HG03442 (cell line): Measurements from ENCODE around the gene XRCC5.
"Not testable (repeated sequence)": the region's sequence is repeated elsewhere in the genome, so short reads cannot be mapped to it uniquely, and the experiment has no call there.

Source experiments
- ATAC-seq: cut with Tn5 transposase; IDR thresholded peaks from one replicate; pipeline ENCODE4 v1.9.1; 2021; ENCODE audit warnings: mild to moderate bottlenecking, moderate library complexity; ENCODE audit not compliant: unreplicated experiment

The XRCC5 gene

GRCh38 chr2:216108967-216109921 lies at the start of gene XRCC5:
Gene XRCC5, plus strand, starts transcription at chr2:216109348. Its CDS starts 89 bp downstream, at chr2:216109437.
- ATAC-seq: peak; percentile 44

- no peak for ATAC-seq
Measured at GRCh38 chr2:216064014-216064630, 45.0 kb upstream of the XRCC5 start.

DNA sequence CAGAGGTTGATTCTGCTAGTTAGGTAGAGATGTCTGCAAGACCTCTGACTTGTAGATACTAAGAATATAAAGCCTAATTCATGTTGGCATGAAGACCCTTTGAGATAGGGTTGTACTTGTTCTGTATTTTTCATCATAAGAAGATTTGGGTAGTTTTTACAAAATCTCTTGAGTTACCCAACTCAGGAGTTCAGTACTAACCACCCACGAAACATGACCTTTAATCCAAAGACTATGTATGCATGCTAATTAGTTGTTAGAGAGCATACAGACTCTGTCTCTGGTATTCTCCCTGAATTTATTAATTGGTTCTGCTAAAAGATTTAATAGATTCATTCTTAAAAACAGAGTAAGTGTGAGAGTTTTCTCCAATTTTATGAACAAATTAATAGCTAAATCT lies 44.5 kb upstream of the XRCC5 start:
- no peak for ATAC-seq

DNA sequence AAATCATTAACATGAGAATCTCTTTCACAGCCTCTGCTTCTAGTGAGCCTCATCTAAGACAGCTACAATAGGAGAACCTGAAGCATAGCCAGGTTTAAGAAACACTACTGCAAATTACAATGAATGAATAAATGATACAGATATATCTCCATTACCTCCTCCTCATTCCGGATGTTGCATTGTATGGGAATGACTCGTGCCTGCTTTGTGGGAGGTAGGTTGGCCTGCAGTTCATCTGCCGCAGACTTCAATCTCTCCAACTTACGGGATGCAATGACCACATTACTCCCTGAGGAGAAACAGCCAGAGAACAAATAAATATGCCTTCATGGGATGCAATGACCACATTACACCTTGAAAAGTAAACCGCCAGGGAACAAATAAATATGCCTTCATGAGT lies 42.9 kb upstream of the XRCC5 start:
- no peak for ATAC-seq

- ATAC-seq: no peak
Measured at GRCh38 chr2:216069028-216069427, 40.1 kb upstream of the XRCC5 start.

GRCh38 chr2:216070195-216070594 lies 39.0 kb upstream of the XRCC5 start:
- no peak for ATAC-seq

DNA sequence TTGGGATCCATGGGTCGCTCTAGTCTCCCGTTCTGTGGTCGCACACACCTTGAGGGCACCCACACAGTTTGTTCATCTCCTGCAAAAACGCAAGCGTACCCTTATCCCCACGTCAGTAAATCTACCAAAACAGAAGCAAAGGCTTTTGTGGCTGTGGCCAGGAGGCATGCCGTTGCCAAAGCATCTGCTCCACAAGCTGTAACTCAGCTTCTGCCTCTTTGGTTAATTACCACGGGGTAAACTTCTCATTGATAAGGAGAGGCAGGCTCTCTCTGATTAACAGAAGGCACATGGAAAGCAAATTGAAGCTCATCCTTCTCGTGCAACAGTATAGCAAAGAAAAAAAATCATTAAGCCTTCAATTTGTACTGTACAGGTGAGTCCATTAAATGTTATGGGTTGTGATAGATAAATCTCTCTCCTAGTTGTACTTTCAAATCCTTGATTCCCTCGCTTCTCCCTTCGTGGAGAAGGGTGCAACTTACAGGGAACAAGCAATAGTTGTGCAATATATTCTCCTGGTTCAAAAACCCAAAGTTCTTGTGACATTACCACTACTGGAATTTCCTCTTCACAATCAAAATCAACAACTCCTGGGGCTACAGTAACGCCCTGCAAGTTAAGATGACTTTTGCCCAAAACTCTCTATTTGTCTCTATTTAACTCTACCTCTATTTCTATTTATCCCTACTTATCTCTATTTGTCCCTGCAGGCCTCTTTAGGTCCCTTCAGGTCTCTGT lies 37.9 kb upstream of the XRCC5 start:
- no peak for ATAC-seq

DNA sequence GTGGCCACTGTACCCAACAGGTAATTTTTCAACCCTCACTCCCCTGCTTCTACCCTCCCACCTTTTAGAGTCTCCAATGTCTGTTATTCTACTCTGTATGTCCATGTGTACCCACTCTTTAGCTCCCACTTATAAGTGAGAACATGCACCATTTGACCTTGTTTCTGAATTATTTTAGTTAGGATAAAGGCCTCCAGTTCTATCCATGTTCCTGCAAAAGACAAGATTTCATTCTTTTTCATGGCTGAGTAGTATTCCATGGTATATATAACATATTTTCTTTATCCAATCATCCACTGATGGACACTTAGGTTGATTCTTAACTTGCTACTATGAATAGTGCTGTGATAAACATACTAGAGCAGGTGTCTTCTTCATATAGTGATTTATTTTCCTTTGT lies 36.7 kb upstream of the XRCC5 start:
- ATAC-seq: no peak

- no peak for ATAC-seq
Measured at GRCh38 chr2:216073773-216074172, 35.4 kb upstream of the XRCC5 start.

- no peak for ATAC-seq
Measured at GRCh38 chr2:216074380-216074779, 34.8 kb upstream of the XRCC5 start.

DNA sequence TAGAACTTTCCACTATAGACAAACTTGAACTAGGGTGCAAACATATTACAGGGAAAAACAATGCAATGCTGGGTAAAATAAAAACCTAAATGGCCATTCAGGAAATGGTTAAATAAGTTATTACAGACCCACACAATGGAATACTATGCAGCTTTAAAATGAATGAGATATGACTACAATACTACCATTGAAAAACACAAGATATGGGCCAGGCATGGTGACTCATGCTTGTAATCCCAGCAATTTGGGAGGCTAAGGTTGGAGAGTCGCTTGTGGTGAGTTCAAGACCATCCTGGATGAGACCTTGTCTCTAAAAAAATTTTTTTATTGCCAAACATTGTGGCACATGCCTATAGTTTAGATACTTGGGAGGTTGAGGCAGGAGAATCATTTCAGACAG lies 34.4 kb upstream of the XRCC5 start:
- ATAC-seq: no peak

DNA sequence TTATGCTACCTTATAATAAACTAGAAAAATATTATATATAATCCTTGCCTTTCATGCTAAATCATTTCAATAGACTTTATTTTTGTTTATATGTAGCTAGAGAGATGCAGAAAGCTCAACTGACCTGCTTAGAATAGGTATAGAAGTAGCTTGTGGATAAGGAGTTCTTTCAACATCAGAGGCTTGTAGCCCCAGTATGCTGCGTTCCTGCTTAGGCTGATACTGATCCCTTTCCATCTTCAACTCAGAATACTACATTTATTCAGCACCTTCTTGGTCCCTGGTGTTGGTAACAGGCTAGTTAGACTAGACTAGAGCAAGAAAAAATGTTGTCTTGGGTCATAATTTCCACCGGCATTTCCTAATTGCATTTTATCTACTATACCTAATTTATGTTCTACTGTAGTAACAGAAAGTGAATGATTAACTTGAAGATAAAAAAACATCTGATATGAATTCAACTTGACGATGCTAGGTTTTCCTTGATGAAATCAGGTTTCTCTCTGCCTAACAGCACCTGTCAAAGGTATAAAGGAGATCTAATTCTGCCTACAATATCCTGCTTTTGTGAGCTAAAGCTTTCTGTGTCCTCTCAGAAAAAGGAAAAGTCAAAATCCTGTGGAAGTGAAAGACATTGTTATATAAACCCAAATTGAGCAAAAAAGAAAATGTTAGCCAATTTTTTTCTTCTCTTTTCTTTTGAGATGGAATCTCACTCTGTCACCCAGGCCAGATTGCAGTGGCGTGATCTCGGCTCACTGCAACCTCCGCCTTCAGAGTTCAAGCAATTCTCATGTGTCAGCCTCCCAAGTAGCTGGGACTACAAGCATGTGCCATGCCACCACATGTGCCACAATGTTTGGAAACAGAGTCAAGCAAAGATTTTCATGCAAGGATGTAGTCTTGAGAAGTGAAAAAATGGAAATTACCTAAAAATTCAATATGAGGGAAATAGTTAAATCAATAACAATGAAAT lies 33.4 kb upstream of the XRCC5 start:
- no peak for ATAC-seq

- ATAC-seq: no peak
Measured at GRCh38 chr2:216078776-216079175, 30.4 kb upstream of the XRCC5 start.

DNA sequence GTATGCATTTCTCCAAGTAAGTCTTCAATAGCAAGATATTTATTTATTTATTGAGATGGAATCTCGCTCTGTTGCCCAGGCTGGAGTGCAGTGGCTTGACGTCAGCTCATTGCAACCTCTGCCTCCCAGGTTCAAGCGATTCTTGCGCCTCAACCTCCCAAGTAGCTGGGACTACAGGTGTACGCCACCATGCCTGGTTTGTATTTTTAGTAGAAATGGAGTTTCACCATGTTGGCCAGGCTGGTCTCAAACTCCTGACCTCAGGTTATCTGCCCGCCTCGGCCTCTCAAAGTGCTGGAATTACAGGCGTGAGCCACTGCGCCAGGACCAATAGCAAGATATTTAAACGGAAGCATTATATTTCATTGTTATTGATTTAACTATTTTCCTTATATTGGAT lies 29.1 kb upstream of the XRCC5 start:
- ATAC-seq: not testable (repeated sequence)

GRCh38 chr2:216081012-216081411 lies 28.1 kb upstream of the XRCC5 start:
- no peak for ATAC-seq

GRCh38 chr2:216081487-216082116 lies 27.5 kb upstream of the XRCC5 start, which contains the start of the genes PECR and TMEM169:
Gene PECR, minus strand, starts transcription at chr2:216081809. Its CDS starts 68 bp downstream, at chr2:216081741.
Gene TMEM169, plus strand, starts transcription at chr2:216081919. Its CDS starts 14,045 bp downstream, at chr2:216095964.
- ATAC-seq: peak; percentile 87

- peak; percentile 10 for ATAC-seq
Measured at GRCh38 chr2:216082117-216082711, 26.9 kb upstream of the XRCC5 start.

- ATAC-seq: no peak
Measured at GRCh38 chr2:216082805-216083204, 26.3 kb upstream of the XRCC5 start.
